NT2/D1 (cell line): ENCODE results near the gene OCLN.
"Not testable (repeated sequence)": the region's sequence is repeated elsewhere in the genome, so short reads cannot be mapped to it uniquely, and the experiment has no call there.

Experiments
- DNase-seq: peaks from one replicate; pipeline ENCODE4 v3.0.0-alpha.2; 2011; ENCODE audit warnings: low read depth, low spot score
- H3K27me3 ChIP-seq: 2 replicates; pipeline ENCODE4 v1.6.0; 2011; ENCODE audit warnings: mild to moderate bottlenecking; ENCODE audit not compliant: insufficient read length, insufficient read depth
- H3K36me3 ChIP-seq: 2 replicates; pipeline ENCODE4 v1.6.1; 2011; ENCODE audit warnings: mild to moderate bottlenecking, low read length, mixed read lengths; ENCODE audit not compliant: insufficient read depth, insufficient read length
- H3K4me1 ChIP-seq: 2 replicates; pipeline ENCODE4 v1.5.1; 2011; ENCODE audit not compliant: insufficient read depth, insufficient read length
- H3K4me3 ChIP-seq: 2 replicates; pipeline ENCODE4 v1.5.1; 2011; ENCODE audit warnings: low read depth; ENCODE audit not compliant: insufficient read length
- H3K9ac ChIP-seq: 2 replicates; pipeline ENCODE4 v1.6.0; 2011; ENCODE audit warnings: low read depth; ENCODE audit not compliant: insufficient read length
- H3K9me3 ChIP-seq: 2 replicates; pipeline ENCODE4 v1.5.1; 2011; ENCODE audit warnings: mild to moderate bottlenecking, low read length; ENCODE audit not compliant: insufficient read depth

The OCLN gene

DNA sequence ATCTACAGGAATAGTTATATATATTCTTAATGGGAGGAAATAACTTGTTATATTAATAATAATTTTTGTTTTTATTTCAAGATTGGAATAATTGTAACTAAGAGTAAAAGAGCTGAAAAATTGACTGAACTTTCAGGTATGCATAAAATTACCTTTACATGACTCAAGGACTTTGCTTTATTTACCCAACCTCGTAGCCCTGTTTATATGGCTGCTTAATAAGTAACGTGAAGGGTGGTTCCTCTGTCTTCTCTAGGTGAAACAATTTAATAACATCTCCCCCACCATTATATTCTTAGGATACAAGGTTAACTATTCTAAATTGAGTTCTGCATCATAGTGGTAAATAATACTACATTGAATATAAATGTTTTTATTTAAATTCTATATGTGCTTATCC, 75.5 kb downstream of the OCLN start:
- H3K4me3 ChIP-seq, H3K9ac ChIP-seq, H3K36me3 ChIP-seq, H3K4me1 ChIP-seq, H3K27me3 ChIP-seq, H3K9me3 ChIP-seq, DNase-seq: not testable (repeated sequence)

DNA sequence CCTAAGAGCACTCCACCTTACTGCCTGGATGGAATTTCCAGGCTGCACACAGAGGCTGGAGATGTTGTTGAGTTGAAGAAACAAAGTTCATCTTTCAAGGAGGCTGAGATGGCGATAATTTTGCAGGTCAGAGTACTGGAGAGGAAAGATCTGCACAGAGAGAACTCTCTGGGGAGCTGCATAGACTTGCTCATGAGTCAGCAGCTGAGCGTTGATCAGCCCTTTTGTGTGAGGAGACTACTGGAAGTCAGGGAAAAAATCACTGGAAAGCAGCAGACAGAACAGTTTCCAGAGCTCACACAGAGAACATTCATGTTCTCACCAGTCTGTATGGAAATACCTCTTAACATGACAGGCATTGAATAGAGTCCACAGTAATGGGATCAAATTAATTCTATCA, 90.8 kb downstream of the OCLN start:
- H3K27me3 ChIP-seq: not testable (repeated sequence)

DNA sequence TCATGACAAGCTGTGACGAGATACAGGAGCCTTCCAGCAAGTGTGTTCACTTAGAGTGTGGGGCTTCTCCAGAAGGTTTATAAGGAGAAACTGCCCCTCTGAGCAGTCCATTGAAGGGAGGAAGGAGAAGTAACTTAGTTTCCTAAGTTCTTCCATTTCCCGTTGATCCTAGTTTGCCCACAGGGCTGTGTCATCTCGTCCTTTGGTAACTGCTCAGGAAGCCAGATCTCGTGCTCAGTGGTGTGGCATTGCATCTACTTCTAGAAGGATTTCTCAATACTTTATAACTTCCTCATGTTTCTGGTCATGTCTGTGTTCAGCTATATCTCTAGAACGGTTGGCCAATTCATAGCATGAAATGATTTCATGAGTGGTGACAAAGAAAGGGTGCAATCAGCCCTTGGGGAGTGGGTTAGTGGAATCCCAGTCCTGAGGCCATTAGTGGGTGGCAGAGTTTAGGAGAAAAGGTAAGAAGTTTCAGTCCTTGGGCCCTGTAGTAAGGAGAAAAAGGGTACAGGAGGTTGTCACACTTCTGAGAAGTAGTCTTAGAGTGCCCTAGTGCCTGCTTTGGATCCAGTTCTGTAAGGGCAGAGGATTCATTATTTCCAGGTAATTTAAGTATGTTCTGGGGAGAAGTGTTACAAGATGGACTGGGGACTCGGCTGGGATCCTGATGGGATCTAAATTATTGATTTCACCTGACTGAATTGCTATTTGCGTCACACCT, 103.7 kb downstream of the OCLN start:
- not testable (repeated sequence) for H3K9me3 ChIP-seq, H3K9ac ChIP-seq

More for the DNA sequence above, 90.8 kb downstream of the OCLN start:
- not testable (repeated sequence) for H3K4me1 ChIP-seq, DNase-seq, H3K9me3 ChIP-seq, H3K4me3 ChIP-seq, H3K36me3 ChIP-seq, H3K9ac ChIP-seq

DNA sequence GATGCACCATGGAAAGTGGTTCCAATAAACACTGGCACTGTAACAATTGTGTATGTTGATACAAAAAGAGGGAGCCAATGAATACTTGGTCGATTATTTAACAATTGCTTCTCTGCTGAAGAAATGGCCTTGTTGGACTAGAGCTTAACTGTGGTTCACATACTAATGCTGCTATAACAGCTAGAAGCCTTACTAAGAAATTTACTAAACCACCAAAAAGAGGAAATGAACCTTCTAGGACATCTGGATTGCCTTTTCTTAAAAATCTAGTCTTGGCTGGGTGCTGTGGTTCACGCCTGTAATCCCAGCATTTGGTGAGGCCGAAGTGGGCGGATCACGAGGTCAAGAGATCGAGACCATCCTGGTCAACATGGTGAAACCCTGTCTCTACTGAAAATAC, 109.4 kb downstream of the OCLN start:
- not testable (repeated sequence) for H3K27me3 ChIP-seq, H3K4me1 ChIP-seq, H3K9me3 ChIP-seq, H3K4me3 ChIP-seq, DNase-seq, H3K36me3 ChIP-seq, H3K9ac ChIP-seq

More for the DNA sequence above, 103.7 kb downstream of the OCLN start:
- H3K4me3 ChIP-seq, H3K27me3 ChIP-seq, DNase-seq, H3K4me1 ChIP-seq, H3K36me3 ChIP-seq: not testable (repeated sequence)

DNA sequence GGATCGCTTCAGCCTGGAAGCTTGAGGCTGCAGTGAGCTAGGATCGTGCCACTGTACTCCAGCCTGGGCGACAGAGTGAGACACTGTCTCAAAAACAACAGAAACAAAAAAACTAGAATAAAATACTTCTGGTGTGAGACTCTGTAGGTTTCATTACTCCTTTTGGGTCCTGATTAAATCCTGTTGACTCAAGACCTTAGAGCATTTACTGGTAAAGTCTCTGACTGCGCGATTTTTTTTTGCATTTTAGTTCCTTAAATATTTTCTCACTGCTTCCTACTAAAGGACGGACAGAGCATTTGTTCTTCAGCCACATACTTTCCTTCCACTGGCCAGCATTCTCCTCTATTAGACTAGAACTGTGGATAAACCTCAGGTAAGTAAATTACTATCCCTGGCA, 114.2 kb downstream of the OCLN start:
- H3K9ac ChIP-seq, H3K4me1 ChIP-seq, H3K9me3 ChIP-seq, H3K27me3 ChIP-seq, H3K4me3 ChIP-seq, H3K36me3 ChIP-seq, DNase-seq: not testable (repeated sequence)
